ENCODE results near the gene LGMN. TPM values are rescaled to one million over a fixed set of nuclear protein-coding genes. Genes with fewer than 3 reads are reported as not detected.

The LGMN gene
- total and polyA plus RNA-seq, 2 of the 13 experiments (the other 11 are each of a cell fraction or from before 2014, with no cell fraction given): 28.9 to 76.4 TPM

- BruUV-seq (replicated peaks): no TSS peak
These were observed 39.1 kb upstream of the LGMN start for GRCh38 chr14:92787554-92787953.

GRCh38 chr14:92786427-92786756 lies 38.0 kb upstream of the LGMN start:
- ATAC-seq (no peak), FAIRE-seq (no peak), DNase-seq (ENCODE audit: low spot score) (no peak)
- in situ Hi-C loops (cut with HindIII; ENCODE audit: extremely low pct_ligation_motif_present, low pct_unique_long_range_greater_than_20kb): no loop called here
- no peaks in the 10 kb centered on the region for H3K79me2 ChIP-seq (ENCODE audit: insufficient read depth, low read length)
- H3K4me2 ChIP-seq (ENCODE audit: low read depth, low read length): no peak overlapping the region
- ChIA-PET POLR2A (no interaction called here), CTCF (ENCODE audit: low intra/inter-chr PET ratio, low total read pairs) (interaction anchor here (4.5 kb wide), 1 partner anchor 71 kb away, joined by 68 read pairs; no protein-coding TSS in a partner anchor)
- no peak overlapping the region for H3K4me3 ChIP-seq (replicated peaks in 1 of 3; ENCODE audit: insufficient read depth in 1 of 3, low read depth in 2 of 3, low read length in 3 of 3)
- 9% methylated on average over 1 of the region's 1 CpG for WGBS (ENCODE audit: low lambda C conversion rate)
- intact Hi-C loops (cut with micrococcal nuclease; ENCODE audit: unreplicated experiment): no loop called here
- peaks cover 20% of the 10 kb centered on the region for H3K4me1 ChIP-seq (ENCODE audit: insufficient read depth, low read length)
- H4K20me1 ChIP-seq (ENCODE audit: insufficient read depth, low read length): no peaks in the 10 kb centered on the region
- H3K9me3 ChIP-seq (ENCODE audit: low read length): peaks cover 17% of the 10 kb centered on the region
- H3K36me3 ChIP-seq (replicated peaks in 1 of 2; ENCODE audit: control insufficient read depth in 1 of 2, insufficient read depth in 2 of 2, low read length in 2 of 2): no peaks in the 10 kb centered on the region
- no TSS peak for BruUV-seq (replicated peaks)
- H3K27me3 ChIP-seq (ENCODE audit: control insufficient read depth in 1 of 2, insufficient read depth in 2 of 2, low read length in 2 of 2): no peaks in the 10 kb centered on the region; a peak in 1 of 5 replicates
- no peak overlapping the region for H2AFZ ChIP-seq (ENCODE audit: low read length)
- H3K27ac ChIP-seq (ENCODE audit: extremely low read length, insufficient read depth, low read length): no peak overlapping the region
- no peak overlapping the region for H3K9ac ChIP-seq (ENCODE audit: insufficient read depth, low read depth, low read length)
- TF ChIP-seq MXD1 (CRISPR knock-in tag; IDR thresholded peaks at IDR 0.05): no peak
- no peak for TF ChIP-seq ZNF503 (CRISPR knock-in tag; IDR thresholded peaks at IDR 0.05)
- no peak for TF ChIP-seq PRDM10 (CRISPR knock-in tag; IDR thresholded peaks at IDR 0.05; ENCODE audit: low read depth)
- no peak for TF ChIP-seq SYNCRIP (IDR thresholded peaks at IDR 0.05; ENCODE audit: insufficient read depth, low read depth, low read length)
- TF ChIP-seq NONO (IDR thresholded peaks at IDR 0.05): no peak
- no peak for TF ChIP-seq NONO (CRISPR knock-in tag; conservative IDR thresholded peaks at IDR 0.05)
- TF ChIP-seq ZNF431 (CRISPR knock-in tag; IDR thresholded peaks at IDR 0.05; ENCODE audit: borderline replicate concordance, low read depth): no peak
- TF ChIP-seq TARDBP (CRISPR knock-in tag; IDR thresholded peaks at IDR 0.05): no peak
- no peak for TF ChIP-seq ATM (IDR thresholded peaks at IDR 0.05; ENCODE audit: borderline replicate concordance)

More at GRCh38 chr14:92787554-92787953, 39.1 kb upstream of the LGMN start:
- DNase-seq (ENCODE audit: low spot score) (no peak), ATAC-seq (no peak), FAIRE-seq (no peak)
- TF ChIP-seq ZNF776 (CRISPR knock-in tag; IDR thresholded peaks at IDR 0.05): no peak
- TF ChIP-seq ZNF761 (CRISPR knock-in tag; conservative IDR thresholded peaks at IDR 0.05): no peak
- no peak for TF ChIP-seq SRSF4 (IDR thresholded peaks at IDR 0.05; ENCODE audit: low read depth, low read length, poor library complexity, severe bottlenecking)
- no peak for TF ChIP-seq POLR2AphosphoS2 (IDR thresholded peaks at IDR 0.05; ENCODE audit: low read depth, low read length)
- no peak for TF ChIP-seq RFX3 (CRISPR knock-in tag; IDR thresholded peaks at IDR 0.05)
- no peak for TF ChIP-seq SMC3 (IDR thresholded peaks at IDR 0.05; ENCODE audit: low read length)
- no peak for TF ChIP-seq MXD3 (CRISPR knock-in tag; IDR thresholded peaks at IDR 0.05)
- no peak for TF ChIP-seq CEBPG (CRISPR knock-in tag; IDR thresholded peaks at IDR 0.05)
- TF ChIP-seq KDM6A (CRISPR knock-in tag; IDR thresholded peaks at IDR 0.05; ENCODE audit: low read depth): no peak
- peaks cover 17% of the 10 kb centered on the region for H3K9me3 ChIP-seq (ENCODE audit: low read length)
- ChIA-PET POLR2A (no interaction called here), CTCF (ENCODE audit: low intra/inter-chr PET ratio, low total read pairs) (no interaction called here)
- no peaks in the 10 kb centered on the region for H3K79me2 ChIP-seq (ENCODE audit: insufficient read depth, low read length)
- no peak overlapping the region for H3K4me2 ChIP-seq (ENCODE audit: low read depth, low read length)
- no peak overlapping the region for H3K27ac ChIP-seq (ENCODE audit: extremely low read length, insufficient read depth, low read length)
- H3K9ac ChIP-seq (ENCODE audit: insufficient read depth, low read depth, low read length): no peak overlapping the region
- peaks cover 20% of the 10 kb centered on the region for H3K4me1 ChIP-seq (ENCODE audit: insufficient read depth, low read length)
- no peaks in the 10 kb centered on the region; a peak in 1 of 5 replicates for H3K27me3 ChIP-seq (ENCODE audit: control insufficient read depth in 1 of 2, insufficient read depth in 2 of 2, low read length in 2 of 2)
- intact Hi-C loops (cut with micrococcal nuclease; ENCODE audit: unreplicated experiment): no loop called here
- H3K36me3 ChIP-seq (replicated peaks in 1 of 2; ENCODE audit: control insufficient read depth in 1 of 2, insufficient read depth in 2 of 2, low read length in 2 of 2): no peaks in the 10 kb centered on the region
- WGBS (ENCODE audit: low lambda C conversion rate): 50% methylated on average over 2 of the region's 2 CpGs
- no peak overlapping the region for H3K4me3 ChIP-seq (replicated peaks in 1 of 3; ENCODE audit: insufficient read depth in 1 of 3, low read depth in 2 of 3, low read length in 3 of 3)
- no peak overlapping the region for H2AFZ ChIP-seq (ENCODE audit: low read length)
- no peaks in the 10 kb centered on the region for H4K20me1 ChIP-seq (ENCODE audit: insufficient read depth, low read length)
- in situ Hi-C loops (cut with HindIII; ENCODE audit: extremely low pct_ligation_motif_present, low pct_unique_long_range_greater_than_20kb): no loop called here
